HepG2 (cell line): ENCODE data around the gene HEPN1. TPM values are rescaled to one million over a fixed set of nuclear protein-coding genes. Genes with fewer than 3 reads are reported as not detected.

Source experiments
- ARID3A ChIP-seq: IDR thresholded peaks from 2 replicates; pipeline ENCODE4 v1.6.1; 2012; ENCODE audit warnings: low read depth, low read length, improper control_type of control experiment
- ASH2L ChIP-seq: fragments of 300-600, 200-600 bp; sonication (generic); IDR thresholded peaks from 2 replicates; pipeline ENCODE4 v1.7.0; 2017; ENCODE audit warnings: low read depth, mild to moderate bottlenecking, moderate library complexity, mixed read lengths, low read length; ENCODE audit not compliant: insufficient read length
- ATF1 ChIP-seq: IDR thresholded peaks from 2 replicates; pipeline ENCODE4 v1.6.1; 2016; ENCODE audit warnings: mild to moderate bottlenecking, control low read depth
- CC2D1A ChIP-seq: sonication (generic); formaldehyde crosslinking; IDR thresholded peaks from 2 replicates; pipeline ENCODE4 v1.8.1; 2023; ENCODE audit warnings: mild to moderate bottlenecking, missing genetic modification reagents
- CEBPG ChIP-seq: IDR thresholded peaks from 2 replicates; pipeline ENCODE4 v1.6.1; 2016
- CREM ChIP-seq, 2 experiments: sonication (generic) in 1 of 2; formaldehyde crosslinking in 1 of 2; IDR thresholded peaks; 2 replicates each; pipeline versions ENCODE4 v1.4.0 to v1.6.1; 2016 to 2020; ENCODE audit warnings: antibody characterized with exemption in 1 of 2, mild to moderate bottlenecking in 1 of 2, missing genetic modification reagents in 1 of 2
- CTCF ChIP-seq: sonication (generic); formaldehyde crosslinking; IDR thresholded peaks from 2 replicates; pipeline ENCODE4 v1.5.0; 2020; ENCODE audit warnings: mild to moderate bottlenecking, missing genetic modification reagents, moderate library complexity
- EHMT2 ChIP-seq: fragments of 200-600 bp; sonication (generic); IDR thresholded peaks from 2 replicates; pipeline ENCODE4 v1.7.0; 2017; ENCODE audit warnings: antibody characterized with exemption, low read depth, low read length, borderline replicate concordance
- EP300 ChIP-seq, 3 experiments: sonication (generic) in 1 of 3; formaldehyde crosslinking in 1 of 3; IDR thresholded peaks; 2 replicates each; pipeline versions ENCODE4 v1.5.1 to v1.6.1; 2011 to 2020; ENCODE audit warnings: low read depth in 2 of 3, low read length in 2 of 3, borderline replicate concordance in 1 of 3, improper control_type of control experiment in 1 of 3, mild to moderate bottlenecking in 1 of 3, missing genetic modification reagents in 1 of 3, moderate library complexity in 1 of 3
- HNF4A ChIP-seq: sonication (generic); formaldehyde crosslinking; IDR thresholded peaks from 2 replicates; pipeline ENCODE4 v1.4.0; 2020; ENCODE audit warnings: missing genetic modification reagents
- HOMEZ ChIP-seq: IDR thresholded peaks from 2 replicates; pipeline ENCODE4 v1.6.1; 2016; ENCODE audit warnings: low read depth
- KLF15 ChIP-seq: sonication (generic); formaldehyde crosslinking; IDR thresholded peaks from 2 replicates; pipeline ENCODE4 v1.8.1; 2023; ENCODE audit warnings: borderline replicate concordance, mild to moderate bottlenecking, inconsistent platforms, missing genetic modification reagents, mixed read lengths
- MIER3 ChIP-seq: IDR thresholded peaks from 2 replicates; pipeline ENCODE4 v1.6.1; 2016; ENCODE audit warnings: missing compliant biosample characterization, borderline replicate concordance
- NCOR1 ChIP-seq: fragments of 200-600 bp; sonication (generic); IDR thresholded peaks from 2 replicates; pipeline ENCODE4 v1.7.0; 2017; ENCODE audit warnings: antibody characterized with exemption, low read length, borderline replicate concordance
- NR2F6 ChIP-seq, 2 experiments: IDR thresholded peaks; 2 replicates each; pipeline ENCODE4 v1.6.1; 2016; ENCODE audit warnings: antibody characterized with exemption in 1 of 2, mild to moderate bottlenecking in 1 of 2
- REXO4 ChIP-seq: sonication (generic); formaldehyde crosslinking; IDR thresholded peaks from 2 replicates; pipeline ENCODE4 v1.8.0; 2022; ENCODE audit warnings: missing genetic modification reagents, mild to moderate bottlenecking, borderline replicate concordance
- ZNF207 ChIP-seq: fragments of 450-650 bp; IDR thresholded peaks from 2 replicates; pipeline ENCODE4 v1.6.1; 2016; ENCODE audit warnings: antibody characterized with exemption, borderline replicate concordance
- ZNF367 ChIP-seq: sonication (generic); formaldehyde crosslinking; IDR thresholded peaks from 2 replicates; pipeline ENCODE4 v1.4.0; 2020; ENCODE audit warnings: missing genetic modification reagents, borderline replicate concordance
- ZNF382 ChIP-seq: sonication (generic); formaldehyde crosslinking; IDR thresholded peaks from 2 replicates; pipeline ENCODE4 v1.5.0; 2020; ENCODE audit warnings: missing genetic modification reagents, mild to moderate bottlenecking, borderline replicate concordance
- polyA plus RNA-seq, 8 experiments: library from polyadenylated mRNA; depleted of rRNA in 3 of 8; stranded (reverse) in 7 of 8; unstranded in 1 of 8; fragments of >200 nt; fragmentation: Illumina TruSeq in 4 of 8; extraction: Trizol in 4 of 8; gene quantifications; 2 replicates each; pipeline versions ENCODE4 v1.2.1 to v1.2.3, GENCODE V29; 2011 to 2016; ENCODE audit warnings: low read depth in 4 of 8, missing spikeins in 1 of 8, mixed read lengths in 1 of 8; ENCODE audit not compliant: insufficient read depth in 1 of 8
- total RNA-seq, 5 experiments: library from RNA; depleted of rRNA; stranded (reverse); fragments of >200 nt; fragmentation: Illumina TruSeq; extraction: Trizol; gene quantifications; 2 replicates each; pipeline ENCODE4 v1.2.3, GENCODE V29; 2016; ENCODE audit warnings: low read depth in 1 of 5
- TF ChIP-seq, protein P1 (sequence below): sonication (generic); formaldehyde crosslinking; IDR thresholded peaks from 2 replicates; pipeline ENCODE4 v1.9.0; 2021; ENCODE audit warnings: missing genetic modification reagents, borderline replicate concordance

Gene HEPN1
- total and polyA plus RNA-seq, 2 of the 13 experiments (the other 11 are each of a cell fraction or from before 2014, with no cell fraction given) = not detected

DNA sequence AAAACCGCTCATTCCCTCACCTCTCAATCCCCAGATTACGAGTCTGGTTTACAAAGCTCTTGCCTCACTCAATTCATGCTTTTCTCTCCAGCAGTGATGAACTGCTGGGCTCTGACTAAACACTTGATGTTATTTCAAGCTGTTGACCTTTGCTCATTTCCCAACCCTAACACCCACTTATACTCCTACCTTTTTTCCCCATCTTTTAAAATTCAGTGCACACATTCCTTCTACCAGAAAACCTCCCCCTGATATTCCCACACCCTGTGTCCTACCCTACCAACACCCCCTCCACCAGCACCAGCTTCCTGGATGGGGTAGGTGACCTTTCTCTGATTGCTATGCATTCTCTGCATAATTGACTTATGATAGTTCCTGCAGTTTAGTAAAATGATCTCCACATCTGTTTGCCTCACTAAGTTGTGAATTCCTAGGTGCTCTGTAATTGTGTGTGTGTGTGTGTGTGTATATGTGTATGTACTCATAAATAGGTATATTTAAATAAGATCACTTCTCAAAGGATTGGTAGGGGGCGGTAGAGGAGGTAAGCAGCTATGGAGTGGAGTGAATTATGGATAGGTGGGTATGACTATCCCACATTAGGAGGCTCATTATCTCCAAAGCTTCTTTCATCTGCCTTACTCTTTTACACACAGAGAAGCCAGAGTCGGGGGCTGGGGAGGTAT, 16.0 kb downstream of the HEPN1 start (continued):
- TF ChIP-seq CTCF (CRISPR knock-in tag) (peak; percentile 62), EHMT2 (no peak), ZNF367 (CRISPR knock-in tag) (no peak), REXO4 (CRISPR knock-in tag) (no peak), CREM (IDR thresholded peaks at IDR 0.05) (peak; percentile 57), CREM (CRISPR knock-in tag; IDR thresholded peaks at IDR 0.05) (no peak), NR2F6 (IDR thresholded peaks at IDR 0.05) (peak; percentile 68), NR2F6 (CRISPR knock-in tag; IDR thresholded peaks at IDR 0.05) (peak; percentile 40; the same call in 1 of the 2 replicates), NCOR1 (peak; percentile 52; the same call in 1 of the 2 replicates), KLF15 (CRISPR knock-in tag) (no peak), MIER3 (CRISPR knock-in tag) (peak; percentile 40; the same call in 1 of the 2 replicates), CC2D1A (no peak), HNF4A (CRISPR knock-in tag) (peak; percentile 66), CEBPG (CRISPR knock-in tag) (peak; percentile 80), HOMEZ (CRISPR knock-in tag) (0 out of 2 replicates have a peak, but pooled peaks have one; percentile 16), ATF1 (CRISPR knock-in tag) (0 out of 2 replicates have a peak, but pooled peaks have one; percentile 55), EP300 (IDR thresholded peaks at IDR 0.05; ENCODE audit: low read depth in 2 of 2, low read length in 2 of 2) (peak in 1 of 2 experiments; percentile 64; a peak in 1 of 4 replicates), EP300 (CRISPR knock-in tag; IDR thresholded peaks at IDR 0.05; ENCODE audit: borderline replicate concordance) (no peak), ASH2L (peak; percentile 49), ZNF207 (no peak), ZNF382 (CRISPR knock-in tag) (no peak), ARID3A (0 out of 2 replicates have a peak, but pooled peaks have one; percentile 41)
- TF ChIP-seq, protein P1, sequence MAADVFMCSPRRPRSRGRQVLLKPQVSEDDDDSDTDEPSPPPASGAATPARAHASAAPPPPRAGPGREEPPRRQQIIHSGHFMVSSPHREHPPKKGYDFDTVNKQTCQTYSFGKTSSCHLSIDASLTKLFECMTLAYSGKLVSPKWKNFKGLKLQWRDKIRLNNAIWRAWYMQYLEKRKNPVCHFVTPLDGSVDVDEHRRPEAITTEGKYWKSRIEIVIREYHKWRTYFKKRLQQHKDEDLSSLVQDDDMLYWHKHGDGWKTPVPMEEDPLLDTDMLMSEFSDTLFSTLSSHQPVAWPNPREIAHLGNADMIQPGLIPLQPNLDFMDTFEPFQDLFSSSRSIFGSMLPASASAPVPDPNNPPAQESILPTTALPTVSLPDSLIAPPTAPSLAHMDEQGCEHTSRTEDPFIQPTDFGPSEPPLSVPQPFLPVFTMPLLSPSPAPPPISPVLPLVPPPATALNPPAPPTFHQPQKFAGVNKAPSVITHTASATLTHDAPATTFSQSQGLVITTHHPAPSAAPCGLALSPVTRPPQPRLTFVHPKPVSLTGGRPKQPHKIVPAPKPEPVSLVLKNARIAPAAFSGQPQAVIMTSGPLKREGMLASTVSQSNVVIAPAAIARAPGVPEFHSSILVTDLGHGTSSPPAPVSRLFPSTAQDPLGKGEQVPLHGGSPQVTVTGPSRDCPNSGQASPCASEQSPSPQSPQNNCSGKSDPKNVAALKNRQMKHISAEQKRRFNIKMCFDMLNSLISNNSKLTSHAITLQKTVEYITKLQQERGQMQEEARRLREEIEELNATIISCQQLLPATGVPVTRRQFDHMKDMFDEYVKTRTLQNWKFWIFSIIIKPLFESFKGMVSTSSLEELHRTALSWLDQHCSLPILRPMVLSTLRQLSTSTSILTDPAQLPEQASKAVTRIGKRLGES (CRISPR knock-in tag) = no peak
